ENCODE data around the gene TLL2.

TLL2 gene

GRCh38 chr10:96415891-96416554 is 97.7 kb downstream of the TLL2 start:
- Histone ChIP-seq H3K27me3 (ENCODE audit: insufficient read depth, low read length, poor library complexity) (peaks cover 20% of the 10 kb centered on the region), H3K36me3 (ENCODE audit: insufficient read depth, low read length) (no peaks in the 10 kb centered on the region)

GRCh38 chr10:96415150-96415890 is 98.4 kb downstream of the TLL2 start:
- TF ChIP-seq CTCF (IDR thresholded peaks at IDR 0.05; ENCODE audit: borderline replicate concordance, extremely low read depth, low read length, poor library complexity, severe bottlenecking), result no peak
- no peak for TF ChIP-seq EZH2 (IDR thresholded peaks at IDR 0.05; ENCODE audit: borderline replicate concordance, low read depth, low read length, severe bottlenecking)
- Histone ChIP-seq H3K79me2 (ENCODE audit: insufficient read depth, low read length) (no peaks in the 10 kb centered on the region), H4K20me1 (ENCODE audit: insufficient read depth, low read length) (no peaks in the 10 kb centered on the region), H3K4me1 (ENCODE audit: insufficient read depth, low read length) (no peaks in the 10 kb centered on the region), H2AFZ (ENCODE audit: low read depth, low read length) (no peak overlapping the region), H3K9me3 (ENCODE audit: insufficient read depth, low read length, severe bottlenecking) (no peaks in the 10 kb centered on the region), H3K4me3 (ENCODE audit: low read depth in 1 of 2, low read length in 2 of 2) (no peak overlapping the region), H3K9ac (ENCODE audit: low read depth, low read length) (no peak overlapping the region), H3K36me3 (ENCODE audit: insufficient read depth, low read length) (no peaks in the 10 kb centered on the region), H3K4me2 (ENCODE audit: insufficient read depth, low read length) (no peak overlapping the region), H3K27ac (ENCODE audit: low read length) (no peak overlapping the region), H3K27me3 (ENCODE audit: insufficient read depth, low read length, poor library complexity) (peaks cover 16% of the 10 kb centered on the region)
- no peak for ATAC-seq (ENCODE audit: insufficient read depth, low read depth)
- DNase-seq, result no peak

More at GRCh38 chr10:96415891-96416554, 97.7 kb downstream of the TLL2 start:
- ATAC-seq (ENCODE audit: insufficient read depth, low read depth), result 0 out of 3 replicates have a peak, but pooled peaks have one; percentile 12
- H3K9ac ChIP-seq (ENCODE audit: low read depth, low read length), result no peak overlapping the region
- H3K27ac ChIP-seq (ENCODE audit: low read length), result no peak overlapping the region
- H3K9me3 ChIP-seq (ENCODE audit: insufficient read depth, low read length, severe bottlenecking), result no peaks in the 10 kb centered on the region
- TF ChIP-seq CTCF (IDR thresholded peaks at IDR 0.05; ENCODE audit: borderline replicate concordance, extremely low read depth, low read length, poor library complexity, severe bottlenecking) (no peak), EZH2 (IDR thresholded peaks at IDR 0.05; ENCODE audit: borderline replicate concordance, low read depth, low read length, severe bottlenecking) (no peak)
- H3K79me2 ChIP-seq (ENCODE audit: insufficient read depth, low read length), result no peaks in the 10 kb centered on the region
- no peak for DNase-seq
- no peak overlapping the region for H3K4me3 ChIP-seq (ENCODE audit: low read depth in 1 of 2, low read length in 2 of 2)
- H3K4me2 ChIP-seq (ENCODE audit: insufficient read depth, low read length), result no peak overlapping the region
- no peaks in the 10 kb centered on the region for H3K4me1 ChIP-seq (ENCODE audit: insufficient read depth, low read length)
- no peaks in the 10 kb centered on the region for H4K20me1 ChIP-seq (ENCODE audit: insufficient read depth, low read length)
- H2AFZ ChIP-seq (ENCODE audit: low read depth, low read length), result no peak overlapping the region

- Histone ChIP-seq H3K4me1 (ENCODE audit: insufficient read depth, low read length) (no peaks in the 10 kb centered on the region), H3K9ac (ENCODE audit: low read depth, low read length) (no peak overlapping the region), H2AFZ (ENCODE audit: low read depth, low read length) (no peak overlapping the region), H3K4me3 (ENCODE audit: low read depth in 1 of 2, low read length in 2 of 2) (no peak overlapping the region), H3K9me3 (ENCODE audit: insufficient read depth, low read length, severe bottlenecking) (no peaks in the 10 kb centered on the region), H3K36me3 (ENCODE audit: insufficient read depth, low read length) (no peaks in the 10 kb centered on the region), H3K27me3 (ENCODE audit: insufficient read depth, low read length, poor library complexity) (peaks cover 18% of the 10 kb centered on the region), H3K79me2 (ENCODE audit: insufficient read depth, low read length) (no peaks in the 10 kb centered on the region), H3K4me2 (ENCODE audit: insufficient read depth, low read length) (no peak overlapping the region), H3K27ac (ENCODE audit: low read length) (no peak overlapping the region), H4K20me1 (ENCODE audit: insufficient read depth, low read length) (no peaks in the 10 kb centered on the region)
- ATAC-seq (ENCODE audit: insufficient read depth, low read depth), result no peak
- TF ChIP-seq CTCF (IDR thresholded peaks at IDR 0.05; ENCODE audit: borderline replicate concordance, extremely low read depth, low read length, poor library complexity, severe bottlenecking) (no peak), EZH2 (IDR thresholded peaks at IDR 0.05; ENCODE audit: borderline replicate concordance, low read depth, low read length, severe bottlenecking) (no peak)
- DNase-seq, result no peak
Measured at GRCh38 chr10:96414303-96414702, 99.4 kb downstream of the TLL2 start.
